ENCODE data around the gene STAG2.

GRCh38 chrX:123961268-123962005 lies at the start of gene STAG2:
- peak; percentile 33 to 48 for TF ChIP-seq POLR2A (IDR thresholded peaks at IDR 0.05; ENCODE audit: insufficient read depth in 1 of 2, low read depth in 2 of 2, low read length in 2 of 2)
- no peak for TF ChIP-seq ZNF138 (CRISPR knock-in tag; IDR thresholded peaks at IDR 0.05; ENCODE audit: low read depth)
- TF ChIP-seq FOXM1 (CRISPR knock-in tag; IDR thresholded peaks at IDR 0.05), result no peak
- no peak for TF ChIP-seq ZNF512 (CRISPR knock-in tag; IDR thresholded peaks at IDR 0.05)
- no peak for TF ChIP-seq SIN3B (IDR thresholded peaks at IDR 0.05; ENCODE audit: low read length)
- TF ChIP-seq EZH2 (conservative IDR thresholded peaks at IDR 0.05; ENCODE audit: low read depth, low read length), result no peak
- TF ChIP-seq ZNF3 (CRISPR knock-in tag; IDR thresholded peaks at IDR 0.05), result no peak
- no peak for TF ChIP-seq ZBED4 (CRISPR knock-in tag; IDR thresholded peaks at IDR 0.05; ENCODE audit: borderline replicate concordance)
- TF ChIP-seq GATAD2A (CRISPR knock-in tag; IDR thresholded peaks at IDR 0.05), result no peak
- no peak for TF ChIP-seq ZBTB14 (CRISPR knock-in tag; IDR thresholded peaks at IDR 0.05)
- TF ChIP-seq ZNF207 (IDR thresholded peaks at IDR 0.05; ENCODE audit: borderline replicate concordance), result no peak
- no peak for TF ChIP-seq NFATC3 (CRISPR knock-in tag; IDR thresholded peaks at IDR 0.05)
- no peak for TF ChIP-seq ZNF577 (CRISPR knock-in tag; IDR thresholded peaks at IDR 0.05; ENCODE audit: borderline replicate concordance, low read depth)
- TF ChIP-seq CBFB (CRISPR knock-in tag; IDR thresholded peaks at IDR 0.05), result no peak; the same call in 1 of the 2 replicates

All from HepG2 (cell line).